GM18499 (cell line): ENCODE measurements around the gene GFM1.

Experiments used
- ATAC-seq: cut with Tn5 transposase; IDR thresholded peaks from one replicate; pipeline ENCODE4 v1.9.1; 2021; ENCODE audit warnings: moderate number of reproducible peaks; ENCODE audit not compliant: insufficient read depth, unreplicated experiment

The GFM1 gene

DNA sequence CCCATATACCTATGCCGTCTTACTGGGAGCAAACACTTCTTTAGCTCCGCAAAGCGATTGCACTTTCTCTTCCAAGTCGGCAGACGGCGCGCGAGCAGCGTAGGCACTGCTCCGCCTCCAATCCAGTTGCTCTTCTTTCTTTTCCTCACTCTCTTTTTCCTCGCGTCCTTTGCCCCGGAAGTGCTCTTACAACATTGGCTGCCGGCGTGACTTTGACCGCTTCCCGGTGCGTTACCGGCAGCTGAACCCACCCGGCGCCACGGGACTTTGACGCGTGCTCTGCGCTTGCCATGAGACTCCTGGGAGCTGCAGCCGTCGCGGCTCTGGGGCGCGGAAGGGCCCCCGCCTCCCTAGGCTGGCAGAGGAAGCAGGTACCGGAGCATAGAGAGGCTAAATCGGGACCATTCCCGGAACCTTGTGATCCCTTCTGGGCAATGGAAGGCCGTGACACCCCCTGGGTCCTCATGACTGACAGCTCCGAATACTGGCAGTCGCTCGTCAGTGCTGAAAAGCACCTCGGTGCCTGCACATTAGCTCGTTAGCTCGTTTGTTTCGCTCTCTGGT, at the start of gene GFM1:
GFM1 (plus strand) TSS at position 183 of the 564 bp plus-strand sequence; CDS start at position 291, 108 bp downstream.
- peak; percentile 99 for ATAC-seq

DNA sequence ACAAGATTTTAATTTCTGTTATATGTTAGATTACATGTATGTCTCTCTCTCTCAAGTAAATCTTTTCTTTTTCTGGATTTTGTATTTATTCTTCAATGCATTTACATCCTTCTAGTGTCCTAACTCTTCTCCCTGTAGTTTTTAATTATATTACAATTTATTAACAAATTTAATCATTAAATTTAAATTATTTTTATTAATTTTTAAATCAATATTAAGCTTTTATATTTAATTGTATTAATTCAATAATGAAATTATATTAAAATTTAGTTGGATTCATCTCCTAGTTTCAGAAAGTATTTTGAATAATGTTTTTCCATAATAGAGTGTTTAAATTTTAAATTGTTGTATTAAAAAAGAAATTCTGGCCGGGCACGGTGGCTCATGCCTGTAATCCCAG, 43.5 kb upstream of the GFM1 start:
- no peak for ATAC-seq

DNA sequence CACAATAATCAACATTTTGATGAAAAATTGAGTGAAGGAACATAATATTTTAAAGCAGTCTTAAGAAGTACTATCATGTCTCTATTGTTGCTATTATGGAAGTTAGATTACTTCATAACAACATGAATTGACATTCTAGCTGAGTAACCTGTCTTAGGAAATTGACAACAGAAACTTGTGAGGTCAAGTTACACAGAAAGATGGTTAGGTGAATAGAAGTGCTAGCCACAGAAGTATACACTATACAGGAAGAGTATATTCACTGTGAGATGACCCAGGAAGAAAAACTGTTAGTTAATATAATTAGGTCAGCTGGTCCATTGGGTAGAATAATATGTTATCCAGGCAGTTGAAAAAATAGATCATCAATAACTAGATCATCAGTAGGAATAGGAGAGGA, 42.1 kb upstream of the GFM1 start:
- no peak for ATAC-seq

DNA sequence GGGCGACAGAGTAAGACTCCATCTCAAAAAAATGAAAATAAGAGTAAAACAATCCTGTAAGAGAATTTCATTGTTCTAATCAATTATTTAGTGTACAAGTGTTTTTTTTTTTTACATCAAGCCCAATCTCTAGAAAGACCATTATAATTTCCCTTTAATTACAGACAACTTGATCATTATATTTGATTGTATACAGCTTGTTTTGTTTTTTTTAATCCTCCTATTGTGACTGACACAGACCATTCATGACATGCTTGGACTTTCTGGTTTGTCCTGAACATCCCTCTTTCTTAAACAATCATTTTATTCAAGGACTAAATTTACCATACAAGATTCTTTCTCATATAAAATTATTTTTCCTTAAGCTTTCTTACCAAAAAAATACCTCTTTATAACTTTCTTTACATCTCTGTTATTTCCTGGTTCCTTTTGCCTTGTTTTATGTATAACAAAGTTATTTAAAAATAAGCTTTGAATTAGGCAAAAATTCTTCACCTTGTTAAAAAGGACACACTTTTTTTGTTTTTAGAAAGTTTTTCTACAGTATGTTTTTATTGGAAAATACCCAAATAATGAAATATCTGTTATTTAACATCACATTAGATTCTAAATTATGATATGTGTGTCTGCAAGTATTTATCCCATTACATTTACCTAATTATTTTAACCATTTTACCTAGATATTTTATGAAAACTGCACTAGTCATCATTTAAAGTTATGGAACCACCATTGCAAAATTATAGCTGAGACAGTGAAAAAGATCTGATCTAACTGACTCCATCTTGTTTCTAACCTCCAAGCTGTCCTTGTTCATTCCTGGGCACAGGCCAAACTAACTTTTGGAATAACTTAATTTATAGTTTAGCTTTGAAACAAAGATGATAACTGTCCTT, 26.1 kb upstream of the GFM1 start:
- no peak for ATAC-seq

DNA sequence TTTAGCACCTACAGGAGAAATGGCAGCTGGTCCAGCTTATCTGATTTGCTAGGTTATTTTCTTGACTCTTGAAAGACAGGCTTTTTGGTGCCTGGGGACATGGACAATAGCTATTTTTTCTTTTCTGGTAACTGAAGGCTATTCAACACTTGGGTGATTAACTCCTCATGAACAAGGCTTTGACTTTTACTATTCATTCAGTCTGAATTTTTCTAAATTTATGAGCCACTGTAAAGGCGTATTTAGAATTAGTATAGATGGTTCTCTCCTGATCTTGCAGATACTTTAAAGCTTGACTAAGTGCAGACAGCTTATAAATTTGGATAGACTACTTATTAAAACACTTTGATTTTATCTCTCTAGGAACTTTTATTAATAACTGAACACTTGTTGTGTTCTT, 18.4 kb upstream of the GFM1 start:
- ATAC-seq, result no peak

DNA sequence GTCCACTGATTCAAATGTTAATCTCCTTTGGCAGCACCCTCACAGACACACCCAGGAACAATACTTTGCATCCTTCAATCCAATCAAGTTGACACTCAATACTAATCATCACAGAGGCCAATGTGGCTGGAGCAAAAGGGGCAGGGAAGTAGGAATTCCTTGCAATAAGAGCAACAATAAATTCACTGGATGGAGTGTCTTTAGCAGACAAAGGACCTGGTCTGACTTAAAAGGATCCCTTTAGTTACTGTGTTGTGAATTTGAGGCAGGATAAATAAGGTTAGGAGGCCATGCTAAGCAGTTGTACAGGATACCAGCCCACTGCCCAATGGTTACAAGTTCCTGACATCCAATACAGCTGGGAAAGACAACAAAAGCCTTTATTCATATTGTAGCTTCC, 12.3 kb upstream of the GFM1 start:
- ATAC-seq, result no peak

DNA sequence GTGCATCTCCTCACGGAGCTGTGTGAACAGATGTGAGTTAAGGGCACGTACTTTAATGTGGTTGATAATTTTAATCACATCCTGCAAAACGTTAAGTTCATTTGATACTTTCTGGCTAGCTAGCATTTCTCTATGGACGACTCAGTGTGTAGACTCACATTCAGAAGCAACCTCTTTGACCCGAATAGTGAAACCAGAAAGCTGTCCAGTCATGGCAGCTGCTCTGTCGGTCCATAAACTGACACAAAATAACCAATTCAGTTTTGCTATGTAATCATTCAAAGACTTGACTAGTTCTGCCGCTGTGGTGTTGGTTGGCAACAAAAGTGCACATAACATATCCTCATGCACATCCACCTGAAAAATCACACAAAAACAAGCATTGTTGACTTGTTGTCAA, 3.7 kb upstream of the GFM1 start:
- ATAC-seq, result no peak

DNA sequence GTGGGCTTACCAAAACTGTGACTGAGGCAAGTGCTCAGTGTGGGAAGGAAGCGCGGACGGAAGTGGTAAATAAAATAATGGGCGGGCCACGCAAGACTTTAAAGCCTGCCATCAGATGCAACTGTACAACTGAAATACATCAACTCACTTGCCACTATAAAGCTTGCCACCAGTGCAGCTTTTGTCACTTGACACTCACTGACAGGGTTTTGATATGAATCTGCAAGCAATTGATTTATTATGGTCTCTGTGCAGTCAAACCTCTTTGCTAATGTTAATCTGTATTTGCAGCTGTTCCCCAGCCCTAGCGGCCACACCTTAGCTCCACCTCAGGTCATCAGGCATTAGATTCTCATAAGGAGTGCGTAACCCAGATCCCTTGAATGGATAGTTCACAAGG, 2.3 kb upstream of the GFM1 start:
- no peak for ATAC-seq

DNA sequence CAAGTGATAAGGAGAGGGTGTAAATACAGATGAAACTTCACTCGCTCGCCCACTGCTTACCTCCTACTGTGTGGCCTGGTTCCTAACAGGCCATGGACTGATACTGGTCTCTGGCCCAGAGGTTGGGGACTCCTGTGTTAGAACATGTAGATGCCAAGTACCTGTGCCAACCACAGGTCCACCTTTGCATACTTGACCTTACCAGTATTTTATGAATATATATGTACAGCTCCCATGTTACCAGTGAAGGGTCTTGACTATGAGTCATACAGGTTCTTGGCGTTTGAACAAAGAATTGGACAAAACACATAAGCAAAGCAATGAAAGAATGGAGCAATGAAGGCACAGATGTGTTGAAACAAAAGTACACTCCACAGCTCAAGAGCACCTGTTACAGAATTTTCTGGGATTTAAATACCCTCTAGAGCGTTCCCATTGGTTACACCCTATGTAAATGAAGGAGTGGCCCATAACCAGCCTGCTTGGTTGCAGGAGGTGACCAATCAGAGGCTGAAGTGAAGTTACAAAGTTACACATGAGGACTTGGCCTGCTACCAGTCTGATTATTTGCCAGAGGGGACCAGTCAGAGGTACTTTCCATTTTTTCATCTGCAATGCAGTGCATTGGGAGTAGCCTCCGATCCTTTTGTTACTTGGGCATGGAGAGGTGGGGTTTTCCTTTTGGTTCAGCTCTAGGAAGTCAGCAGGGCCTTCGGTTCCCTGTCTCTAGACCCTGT, 1.7 kb upstream of the GFM1 start:
- no peak for ATAC-seq

DNA sequence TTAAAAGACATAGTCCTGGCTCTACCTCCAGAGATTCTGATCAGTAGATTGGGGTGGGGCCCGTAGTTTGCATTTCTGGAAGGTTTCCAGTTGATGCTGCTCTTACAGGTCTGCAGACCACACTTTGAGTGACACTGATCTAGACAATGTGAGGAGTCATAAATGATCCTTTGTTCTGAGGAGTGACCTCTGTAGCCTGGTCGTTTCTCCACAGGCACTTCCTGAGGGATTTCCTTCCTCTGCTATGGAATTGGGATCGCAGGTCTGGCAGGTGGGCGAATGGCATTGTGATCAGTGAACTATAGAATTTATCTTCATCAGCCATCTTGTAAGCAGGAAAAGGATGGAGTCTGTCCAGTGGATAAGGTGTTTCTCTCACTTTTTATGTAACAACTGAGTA, 5.5 kb downstream of the GFM1 start:
- ATAC-seq, result no peak

DNA sequence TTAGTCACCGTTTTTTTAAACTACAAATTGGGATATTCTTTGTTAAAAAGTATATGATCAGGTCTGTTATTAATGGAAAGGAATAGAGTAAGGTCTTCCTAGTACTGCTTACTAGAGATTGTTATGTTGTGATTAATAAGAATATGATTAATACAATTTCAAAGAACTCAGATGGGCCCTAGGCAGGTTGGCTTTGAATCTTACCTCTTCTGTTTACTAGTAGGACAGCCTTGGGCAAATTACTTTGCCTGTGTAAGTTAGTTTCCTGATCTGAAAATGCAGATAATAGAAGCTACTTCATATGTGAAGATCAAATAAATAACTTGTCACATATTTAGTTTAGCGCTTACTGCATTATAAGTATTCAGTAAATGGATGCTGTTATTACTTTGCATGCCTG, 6.9 kb downstream of the GFM1 start:
- no peak for ATAC-seq

DNA sequence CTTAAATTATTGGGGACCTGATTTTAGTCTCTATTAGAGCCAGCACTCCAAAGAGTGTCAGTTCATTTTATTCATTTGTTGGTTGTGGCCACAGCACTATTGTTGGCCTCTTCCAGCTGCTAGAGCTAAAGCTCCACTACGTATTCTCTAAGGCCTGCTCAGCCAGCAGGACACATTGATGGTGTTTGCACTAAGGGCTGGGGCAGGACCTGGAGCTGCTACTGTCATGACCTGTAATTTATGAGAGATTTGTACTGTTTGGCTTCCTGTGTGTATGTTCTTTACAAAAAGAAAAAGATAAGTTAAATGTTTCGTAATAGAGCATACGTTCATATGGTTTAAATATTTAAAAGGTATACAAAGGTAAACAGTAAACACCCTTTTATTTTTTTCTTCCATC, 8.1 kb downstream of the GFM1 start:
- ATAC-seq, result no peak

DNA sequence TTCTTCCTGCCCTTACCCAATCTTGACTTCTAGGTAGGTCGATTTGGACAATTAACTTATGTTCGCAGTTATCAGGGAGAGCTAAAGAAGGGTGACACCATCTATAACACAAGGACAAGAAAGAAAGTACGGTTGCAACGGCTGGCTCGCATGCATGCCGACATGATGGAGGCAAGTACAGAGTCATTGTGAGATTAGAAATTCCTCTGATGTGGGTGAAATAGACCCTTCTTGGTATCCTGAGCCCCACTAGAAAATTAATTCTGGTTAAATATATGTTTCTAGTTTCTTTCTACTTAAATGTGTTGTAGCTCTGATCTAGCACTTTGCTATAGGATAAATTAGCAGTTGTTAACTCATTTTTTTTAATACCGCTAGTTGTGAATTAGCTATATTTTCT, 14.6 kb downstream of the GFM1 start:
- ATAC-seq, result no peak

DNA sequence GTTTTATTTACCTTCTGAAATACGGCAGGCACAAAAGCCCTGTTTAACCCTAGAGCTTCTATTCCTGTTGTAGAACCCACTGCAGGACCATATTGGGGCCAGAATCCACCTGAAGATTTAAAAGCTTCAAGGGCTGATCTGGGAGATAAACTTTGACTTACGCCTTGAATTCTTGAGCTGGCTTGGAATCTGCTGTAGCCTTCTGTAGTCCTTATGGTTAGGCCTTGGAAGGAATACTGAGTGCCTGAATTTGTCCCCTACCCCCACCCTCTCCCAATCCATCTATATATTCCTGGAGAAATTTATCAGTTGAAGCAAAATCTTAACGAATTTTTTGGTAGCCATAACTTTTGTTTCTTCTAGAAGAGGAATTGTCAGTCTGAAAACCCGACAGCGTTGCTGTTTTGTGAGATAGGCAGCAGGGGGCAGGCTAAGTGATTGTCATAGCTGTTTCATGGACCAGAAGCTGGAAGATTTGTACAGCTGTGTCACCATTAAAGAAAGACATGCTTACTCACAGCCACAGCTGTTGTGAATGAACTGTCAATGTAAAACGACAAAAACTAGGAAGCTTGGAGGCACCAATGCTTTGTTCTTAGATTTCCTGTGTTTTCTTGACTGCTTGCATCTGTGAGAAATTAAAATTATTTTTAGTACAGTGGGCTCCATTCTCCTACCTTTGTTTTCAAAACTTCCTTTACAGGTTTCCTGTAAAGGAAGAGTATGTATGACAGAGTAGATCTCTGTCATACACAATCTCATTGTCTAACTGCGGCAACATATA, 15.3 kb downstream of the GFM1 start:
- ATAC-seq, result peak; percentile 75

DNA sequence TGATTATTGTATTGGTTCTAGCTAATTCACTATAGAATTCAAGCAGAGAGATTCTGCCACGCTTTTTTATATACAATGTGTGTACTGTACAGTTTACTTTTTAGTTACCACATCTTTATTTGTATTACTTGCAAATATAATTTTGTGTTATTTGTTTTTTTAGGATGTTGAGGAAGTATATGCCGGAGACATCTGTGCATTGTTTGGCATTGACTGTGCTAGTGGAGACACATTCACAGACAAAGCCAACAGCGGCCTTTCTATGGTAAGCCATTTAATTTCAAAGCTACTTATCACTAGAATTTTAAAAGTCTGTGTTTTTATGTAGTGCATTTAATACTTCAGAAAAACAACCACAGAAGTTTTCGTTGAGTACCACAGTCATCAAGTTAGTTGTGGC, 16.4 kb downstream of the GFM1 start:
- no peak for ATAC-seq

DNA sequence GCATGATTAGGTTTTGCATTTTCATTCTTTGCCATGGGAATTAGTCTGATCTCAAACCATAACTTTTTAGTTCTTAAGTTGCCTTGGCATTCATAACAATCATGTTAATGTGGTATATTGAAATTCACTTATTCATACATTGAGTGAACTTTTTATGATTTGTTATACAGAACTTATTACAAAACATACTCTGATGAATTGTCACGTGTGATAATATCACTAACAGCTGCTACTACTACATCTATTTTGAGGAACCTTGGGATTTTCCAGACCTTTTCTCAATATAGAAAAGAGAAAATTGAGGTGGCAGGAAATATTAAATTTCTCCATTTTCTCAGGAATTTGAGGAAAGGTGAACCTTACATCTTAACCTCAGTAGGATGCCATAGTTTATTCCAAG, 18.9 kb downstream of the GFM1 start:
- no peak for ATAC-seq

DNA sequence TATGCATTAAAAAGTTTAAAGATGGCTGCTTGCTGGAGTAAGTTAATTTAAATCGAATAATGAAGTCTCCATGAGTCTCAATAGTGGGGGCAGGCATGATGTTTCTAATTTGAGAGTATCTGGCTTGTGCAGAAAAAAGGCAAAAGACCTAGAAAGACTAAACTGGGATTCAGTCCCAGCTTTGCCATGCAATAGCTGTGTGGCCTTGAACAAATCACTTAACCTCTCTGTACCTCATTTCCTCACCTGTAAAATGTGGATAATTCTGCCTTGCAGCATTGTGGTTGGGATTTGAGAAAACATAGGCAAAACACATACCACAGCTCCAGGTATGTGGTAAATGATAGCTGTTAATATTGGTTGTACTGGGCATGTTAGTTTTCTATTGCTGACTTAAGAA, 19.5 kb downstream of the GFM1 start:
- ATAC-seq, result no peak

DNA sequence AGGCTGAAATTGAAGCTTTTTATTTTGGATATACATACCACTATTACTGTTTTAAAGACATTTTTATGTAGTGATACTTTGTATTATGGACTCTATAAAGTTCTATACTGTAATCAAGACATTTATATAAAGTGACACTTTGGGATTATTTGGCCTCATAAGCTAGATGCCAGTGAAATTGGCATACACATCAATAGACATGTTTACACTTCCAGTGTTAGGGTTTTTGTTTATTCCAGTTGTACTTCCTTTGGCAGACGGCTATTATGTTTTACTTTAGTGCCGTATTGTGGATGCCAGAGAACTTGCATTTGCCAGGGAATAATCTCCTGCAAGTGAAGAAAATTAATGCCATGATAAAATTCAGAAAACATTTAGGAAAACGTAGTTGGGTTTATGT, 22.1 kb downstream of the GFM1 start:
- ATAC-seq, result no peak

DNA sequence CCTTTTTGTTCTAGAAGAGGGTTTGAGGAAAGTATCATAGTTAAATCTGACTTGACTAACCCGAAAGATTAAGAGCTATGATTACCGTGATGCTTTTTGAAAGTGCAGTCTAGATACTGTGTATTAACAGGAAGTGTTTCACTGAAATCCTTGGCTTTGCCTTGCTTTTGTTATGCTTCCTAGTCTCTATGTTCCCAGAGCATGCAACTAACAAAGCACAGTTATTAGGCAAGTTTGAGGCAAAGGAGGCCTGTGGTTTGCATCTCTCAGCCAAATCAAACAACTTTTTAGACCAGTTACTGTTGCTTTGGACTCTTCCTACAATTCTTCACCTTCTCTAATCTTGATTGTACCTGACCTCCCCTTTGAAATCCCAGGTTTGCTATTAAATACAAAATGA, 24.2 kb downstream of the GFM1 start:
- no peak for ATAC-seq

DNA sequence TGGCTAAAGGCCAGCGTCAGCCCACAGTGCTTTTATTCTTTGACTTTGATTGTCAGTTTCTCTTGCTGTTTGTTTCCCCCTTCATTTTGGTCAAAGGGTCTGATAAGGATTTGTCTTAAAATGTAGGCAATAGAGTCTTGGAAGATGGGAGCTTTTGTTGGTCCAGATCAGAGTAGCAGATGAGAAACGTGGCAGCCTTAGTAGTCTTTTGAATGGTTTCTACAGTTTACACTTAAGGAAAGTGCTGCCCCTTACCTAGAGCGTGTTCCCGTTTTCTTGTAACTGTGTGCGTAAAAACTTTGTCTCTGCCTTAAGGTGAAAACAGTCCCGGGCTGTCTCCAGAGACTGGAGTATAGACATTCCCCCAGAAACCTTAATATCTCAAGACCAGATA, 27.5 kb downstream of the GFM1 start:
- ATAC-seq, result peak; percentile 1
